Measurements from ENCODE around the gene DSCAML1.

GRCh38 chr11:117605331-117605730, 191.7 kb downstream of the DSCAML1 start:
- TF ChIP-seq CTCF (IDR thresholded peaks at IDR 0.05 in 2 of 3, conservative IDR thresholded peaks at IDR 0.05 in 1 of 3; ENCODE audit: insufficient read depth in 2 of 3, low read depth in 1 of 3, low read length in 3 of 3) (no peak), PYGO2 (tag; IDR thresholded peaks at IDR 0.05) (no peak), CREM (IDR thresholded peaks at IDR 0.05; ENCODE audit: low read depth) (no peak), NRF1 (conservative IDR thresholded peaks at IDR 0.05 in 1 of 2, IDR thresholded peaks at IDR 0.05 in 1 of 2) (no peak), SIN3A (IDR thresholded peaks at IDR 0.05; ENCODE audit: borderline replicate concordance in 2 of 2, control insufficient read depth in 1 of 2, low read depth in 2 of 2, low read length in 2 of 2) (no peak), BHLHE40 (IDR thresholded peaks at IDR 0.05; ENCODE audit: low read length) (no peak), ZNF592 (IDR thresholded peaks at IDR 0.05) (no peak), MAX (CRISPR knock-in tag; IDR thresholded peaks at IDR 0.05) (no peak)

Measured in K562 (cell line).